MM.1S (cell line): ENCODE measurements around the gene CELF2.
"Not testable (repeated sequence)": the region's sequence is repeated elsewhere in the genome, so short reads cannot be mapped to it uniquely, and the experiment has no call there.

ENCODE experiments used
- DNase-seq: peaks from one replicate; pipeline ENCODE4 v3.0.0-alpha.2; 2015
- H2AFZ ChIP-seq: fragments of 300-600 bp; sonication (generic); 2 replicates; pipeline ENCODE4 v1.6.0; 2016; ENCODE audit warnings: antibody characterized with exemption, low read length
- H3F3A ChIP-seq: fragments of 300-600 bp; sonication (generic); 2 replicates; pipeline ENCODE4 v1.6.1; 2016; ENCODE audit warnings: mild to moderate bottlenecking, antibody characterized with exemption, low read length, moderate library complexity, mixed read lengths; ENCODE audit not compliant: insufficient read depth
- H3K27ac ChIP-seq: fragments of 300-600 bp; sonication (generic); 2 replicates; pipeline ENCODE4 v1.5.1; 2016; ENCODE audit warnings: mild to moderate bottlenecking, low read length
- H3K27me3 ChIP-seq: fragments of 300-600 bp; sonication (generic); replicated peaks from 2 replicates; pipeline ENCODE4 v1.6.0; 2016; ENCODE audit warnings: low read length; ENCODE audit not compliant: insufficient read depth
- H3K36me3 ChIP-seq: fragments of 300-600 bp; sonication (generic); replicated peaks from 2 replicates; pipeline ENCODE4 v1.6.1; 2016; ENCODE audit warnings: mild to moderate bottlenecking, low read length, mixed read lengths; ENCODE audit not compliant: insufficient read depth
- H3K4me1 ChIP-seq: fragments of 300-600 bp; sonication (generic); 2 replicates; pipeline ENCODE4 v1.6.1; 2016; ENCODE audit warnings: low read length, mixed read lengths
- H3K4me2 ChIP-seq: fragments of 300-600 bp; sonication (generic); 2 replicates; pipeline ENCODE4 v1.6.0; 2016; ENCODE audit warnings: low read depth, low read length
- H3K4me3 ChIP-seq: fragments of 300-600 bp; sonication (generic); 2 replicates; pipeline ENCODE4 v1.5.1; 2016; ENCODE audit warnings: low read length, mixed read lengths
- H3K79me2 ChIP-seq: fragments of 300-600 bp; sonication (generic); 2 replicates; pipeline ENCODE4 v1.6.1; 2016; ENCODE audit warnings: mixed run types, low read length, mixed read lengths
- H3K9ac ChIP-seq: fragments of 300-600 bp; sonication (generic); 2 replicates; pipeline ENCODE4 v1.6.1; 2016; ENCODE audit warnings: low read length, mixed read lengths
- H3K9me2 ChIP-seq: fragments of 300-600 bp; sonication (generic); replicated peaks from 2 replicates; pipeline ENCODE4 v1.6.1; 2016; ENCODE audit warnings: mild to moderate bottlenecking, low read length, mixed read lengths; ENCODE audit not compliant: insufficient read depth
- H3K9me3 ChIP-seq: fragments of 300-600 bp; sonication (generic); replicated peaks from 2 replicates; pipeline ENCODE4 v1.6.1; 2016; ENCODE audit warnings: mild to moderate bottlenecking, low read length, mixed read lengths; ENCODE audit not compliant: insufficient read depth
- H4K20me1 ChIP-seq: fragments of 300-600 bp; sonication (generic); 2 replicates; pipeline ENCODE4 v1.6.1; 2016; ENCODE audit warnings: mild to moderate bottlenecking, low read length, moderate library complexity, mixed read lengths; ENCODE audit not compliant: insufficient read depth
- CTCF ChIP-seq: fragments of 300-600 bp; sonication (generic); IDR thresholded peaks from 2 replicates; pipeline ENCODE4 v1.5.1; 2016; ENCODE audit warnings: antibody characterized with exemption, low read length, mixed read lengths
- EZH2 ChIP-seq: fragments of 300-600 bp; sonication (generic); optimal IDR thresholded peaks from 2 replicates; pipeline ENCODE3; 2017; ENCODE audit warnings: low read depth, mild to moderate bottlenecking, antibody characterized with exemption, low read length, mixed read lengths
- EZH2phosphoT487 ChIP-seq: fragments of 300-600 bp; sonication (generic); IDR thresholded peaks from 2 replicates; pipeline ENCODE4 v1.6.1; 2018; ENCODE audit warnings: antibody characterized with exemption, low read length

Gene CELF2

DNA sequence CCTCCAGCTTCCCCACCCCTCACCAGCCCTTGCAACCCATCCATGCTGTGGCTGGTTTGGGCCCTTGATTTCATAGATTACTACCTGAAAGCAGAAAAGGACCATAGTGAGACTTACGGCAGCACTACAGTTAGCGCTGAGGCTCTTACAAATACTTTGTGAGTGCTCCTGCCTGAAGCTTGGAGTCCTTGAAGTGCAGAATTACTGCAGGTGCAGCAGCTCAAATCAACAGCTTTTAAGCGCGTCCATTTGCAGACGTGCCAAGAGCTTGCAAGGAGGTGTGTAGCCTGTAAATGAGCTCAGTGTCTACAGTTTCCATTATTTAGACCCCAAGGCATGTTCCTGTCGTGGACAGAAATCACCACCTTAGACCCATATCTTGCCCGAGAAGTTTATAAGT, 103.0 kb downstream of the CELF2 start:
- Histone ChIP-seq H3K27ac (no peak overlapping the region), H3K9me3 (no peaks in the 10 kb centered on the region), H3K36me3 (no peaks in the 10 kb centered on the region), H3K4me2 (no peak overlapping the region), H2AFZ (no peak overlapping the region), H3K9me2 (no peaks in the 10 kb centered on the region), H3K27me3 (no peaks in the 10 kb centered on the region), H3K79me2 (peaks cover 97% of the 10 kb centered on the region), H3K4me1 (no peaks in the 10 kb centered on the region), H4K20me1 (no peaks in the 10 kb centered on the region), H3F3A (no peaks in the 10 kb centered on the region), H3K9ac (no peak overlapping the region), H3K4me3 (no peak overlapping the region)
- no peak for TF ChIP-seq CTCF
- TF ChIP-seq EZH2phosphoT487: no peak
- no peak for DNase-seq

DNA sequence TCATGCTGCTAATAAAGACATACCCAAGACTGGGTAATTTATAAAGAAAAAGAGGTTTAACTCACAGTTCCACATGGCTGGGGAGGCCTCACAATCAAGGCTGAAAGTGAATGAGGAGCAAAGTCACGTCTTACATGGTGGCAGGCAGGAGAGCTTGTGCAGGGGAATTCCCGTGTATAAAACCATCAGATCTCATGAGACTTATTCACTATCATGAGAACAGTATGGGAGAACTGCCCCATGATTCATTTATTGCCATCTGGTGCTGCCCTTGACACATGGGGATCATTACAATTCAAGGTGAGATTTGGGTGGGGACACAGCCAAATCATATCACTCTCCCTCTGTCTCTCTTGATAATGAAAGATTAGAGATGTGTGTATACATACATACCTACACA, 106.2 kb downstream of the CELF2 start:
- DNase-seq, H4K20me1 ChIP-seq, H3K4me1 ChIP-seq, H3F3A ChIP-seq, H3K27ac ChIP-seq, H3K27me3 ChIP-seq, H3K9me2 ChIP-seq, H2AFZ ChIP-seq, H3K4me3 ChIP-seq, H3K9me3 ChIP-seq, H3K9ac ChIP-seq, H3K4me2 ChIP-seq, H3K36me3 ChIP-seq: not testable (repeated sequence)
- H3K79me2 ChIP-seq: peaks cover 80% of the 10 kb centered on the region

- Histone ChIP-seq H3K4me2 (no peak overlapping the region), H2AFZ (no peak overlapping the region), H3K9me3 (no peaks in the 10 kb centered on the region), H3K9ac (no peak overlapping the region), H4K20me1 (no peaks in the 10 kb centered on the region), H3K27ac (no peak overlapping the region), H3K79me2 (peaks cover 71% of the 10 kb centered on the region), H3K27me3 (no peaks in the 10 kb centered on the region), H3K4me1 (no peaks in the 10 kb centered on the region), H3K36me3 (no peaks in the 10 kb centered on the region), H3K4me3 (no peak overlapping the region), H3F3A (no peaks in the 10 kb centered on the region), H3K9me2 (no peaks in the 10 kb centered on the region)
- TF ChIP-seq EZH2phosphoT487 (no peak), CTCF (no peak), EZH2 (no peak)
- DNase-seq: no peak
Observed at GRCh38 chr10:11125004-11125403, 107.3 kb downstream of the CELF2 start.

GRCh38 chr10:11127017-11127416, 109.3 kb downstream of the CELF2 start:
- H3K9me2 ChIP-seq, H3K9ac ChIP-seq, H3K27me3 ChIP-seq, H3F3A ChIP-seq, H3K4me2 ChIP-seq, H3K4me3 ChIP-seq, H4K20me1 ChIP-seq, H3K36me3 ChIP-seq, H3K9me3 ChIP-seq, DNase-seq, H3K4me1 ChIP-seq, H3K27ac ChIP-seq, H2AFZ ChIP-seq: not testable (repeated sequence)
- H3K79me2 ChIP-seq: peaks cover 71% of the 10 kb centered on the region
